SJCRH30 (cell line): Measurements from ENCODE around the gene DDX49. TPM values are rescaled to one million over a fixed set of nuclear protein-coding genes. Genes with fewer than 3 reads are reported as not detected.
"Not testable (repeated sequence)": the region's sequence is repeated elsewhere in the genome, so short reads cannot be mapped to it uniquely, and the experiment has no call there.

Experiments
- DNase-seq, 2 experiments: peaks; one replicate each; pipeline ENCODE4 v3.0.0-alpha.2; 2015 to 2020
- H3K27ac ChIP-seq: fragments of 250-450 bp; sonication (Bioruptor Pico); 2 replicates; pipeline ENCODE4 v1.5.1; 2020; ENCODE audit warnings: mild to moderate bottlenecking, moderate library complexity
- H3K27me3 ChIP-seq: fragments of 250-450 bp; sonication (Bioruptor Pico); 2 replicates; pipeline ENCODE4 v1.5.1; 2020; ENCODE audit warnings: mild to moderate bottlenecking, moderate library complexity
- H3K36me3 ChIP-seq: fragments of 250-450 bp; sonication (Bioruptor Pico); 2 replicates; pipeline ENCODE4 v1.5.1; 2020; ENCODE audit warnings: mild to moderate bottlenecking, moderate library complexity
- H3K4me1 ChIP-seq: fragments of 250-450 bp; sonication (Bioruptor Pico); 2 replicates; pipeline ENCODE4 v1.5.1; 2020; ENCODE audit warnings: mild to moderate bottlenecking, moderate library complexity
- H3K4me3 ChIP-seq: fragments of 250-450 bp; sonication (Bioruptor Pico); 2 replicates; pipeline ENCODE4 v1.5.1; 2020; ENCODE audit warnings: mild to moderate bottlenecking, moderate library complexity
- H3K9me3 ChIP-seq: fragments of 250-450 bp; sonication (Bioruptor Pico); replicated peaks from 2 replicates; pipeline ENCODE4 v1.5.1; 2020; ENCODE audit warnings: mild to moderate bottlenecking, moderate library complexity
- total RNA-seq: library from RNA; depleted of rRNA; stranded (reverse); fragments of >200 nt; shearing (Covaris generic); gene quantifications from 2 replicates; pipeline ENCODE4 v1.2.3, GENCODE V29; 2014

The DDX49 gene
- total RNA-seq, 1 experiment from 2014 or later, result 41.8 TPM

- Histone ChIP-seq H3K4me1 (peaks cover 2% of the 10 kb centered on the region; the same call in 1 of the 2 replicates), H3K27me3 (no peaks in the 10 kb centered on the region), H3K9me3 (no peaks in the 10 kb centered on the region), H3K27ac (peak overlapping the region; percentile 44), H3K36me3 (peaks cover 11% of the 10 kb centered on the region; the same call in 1 of the 2 replicates), H3K4me3 (peak overlapping the region; percentile 78)
- DNase-seq, result peak; percentile 88 to 91
Observed at GRCh38 chr19:18939922-18940768, 20.6 kb downstream of the DDX49 start.

GRCh38 chr19:18940769-18941627 is 21.5 kb downstream of the DDX49 start, which contains the start of gene HOMER3:
HOMER3 (minus strand) TSS chr19:18941217; CDS start chr19:18938982, 2,235 bp downstream.
- H3K9me3 ChIP-seq, result no peaks in the 10 kb centered on the region
- H3K27ac ChIP-seq, result peak within 1 kb of the TSS; percentile 44
- peaks cover 3% of the 10 kb centered on the region; the same call in 1 of the 2 replicates for H3K36me3 ChIP-seq
- peak within 1 kb of the TSS; percentile 78 for H3K4me3 ChIP-seq
- peaks cover 2% of the 10 kb centered on the region; the same call in 1 of the 2 replicates for H3K4me1 ChIP-seq
- DNase-seq, result peak; percentile 73 to 81
- H3K27me3 ChIP-seq, result no peaks in the 10 kb centered on the region

DNA sequence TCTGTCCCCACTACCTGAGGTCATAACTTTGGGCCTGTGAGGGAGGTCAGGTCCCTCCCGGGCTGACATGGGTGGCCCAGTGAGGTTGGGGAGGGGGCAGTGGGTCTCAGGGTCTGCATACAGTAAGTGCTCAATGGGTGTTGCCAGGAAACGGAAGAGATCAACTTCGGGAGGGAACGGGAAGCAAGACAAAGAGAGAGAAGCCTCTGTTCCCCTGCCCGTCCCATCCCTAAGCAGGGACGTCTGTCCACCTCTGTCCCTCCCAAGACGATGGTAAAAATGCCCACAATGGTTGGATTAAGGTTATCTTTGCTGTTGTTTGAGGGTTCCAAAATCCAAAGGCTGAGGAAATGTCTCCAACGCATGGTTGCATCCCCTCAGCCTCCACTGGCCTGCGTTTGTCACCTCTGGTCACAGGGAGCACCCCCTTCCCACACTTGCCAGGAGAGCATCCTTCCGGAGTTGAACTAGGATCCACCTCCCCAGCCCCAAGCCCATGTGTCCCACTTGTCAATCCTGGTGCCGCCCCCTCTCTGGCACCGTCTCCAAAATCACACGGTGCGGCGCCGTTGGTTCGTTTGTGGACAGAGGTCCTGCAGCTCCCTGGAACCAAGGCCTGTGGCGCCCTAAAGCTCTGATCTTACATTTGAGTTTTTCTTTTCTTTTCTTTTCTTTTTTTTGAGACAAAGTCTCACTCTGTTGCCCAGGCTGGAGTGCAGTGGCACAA is 22.3 kb downstream of the DDX49 start:
- no peak overlapping the region for H3K27ac ChIP-seq
- no peaks in the 10 kb centered on the region for H3K9me3 ChIP-seq
- H3K36me3 ChIP-seq, result peaks cover 3% of the 10 kb centered on the region; the same call in 1 of the 2 replicates
- peaks cover 2% of the 10 kb centered on the region; the same call in 1 of the 2 replicates for H3K4me1 ChIP-seq
- H3K4me3 ChIP-seq, result 0 out of 2 replicates have a peak overlapping the region, but pooled peaks have one; percentile 17
- no peaks in the 10 kb centered on the region for H3K27me3 ChIP-seq
- DNase-seq, result no peak

- Histone ChIP-seq H3K4me3 (no peak overlapping the region), H3K27ac (no peak overlapping the region), H3K27me3 (no peaks in the 10 kb centered on the region), H3K4me1 (peaks cover 2% of the 10 kb centered on the region; the same call in 1 of the 2 replicates), H3K9me3 (no peaks in the 10 kb centered on the region), H3K36me3 (peaks cover 3% of the 10 kb centered on the region; the same call in 1 of the 2 replicates)
- no peak for DNase-seq
Observed at GRCh38 chr19:18942692-18943091, 23.2 kb downstream of the DDX49 start.

GRCh38 chr19:18943465-18943864 is 23.9 kb downstream of the DDX49 start:
- no peak for DNase-seq
- Histone ChIP-seq H3K36me3 (no peaks in the 10 kb centered on the region), H3K4me3 (no peak overlapping the region), H3K27ac (no peak overlapping the region), H3K9me3 (no peaks in the 10 kb centered on the region), H3K27me3 (no peaks in the 10 kb centered on the region), H3K4me1 (peaks cover 2% of the 10 kb centered on the region; the same call in 1 of the 2 replicates)

DNA sequence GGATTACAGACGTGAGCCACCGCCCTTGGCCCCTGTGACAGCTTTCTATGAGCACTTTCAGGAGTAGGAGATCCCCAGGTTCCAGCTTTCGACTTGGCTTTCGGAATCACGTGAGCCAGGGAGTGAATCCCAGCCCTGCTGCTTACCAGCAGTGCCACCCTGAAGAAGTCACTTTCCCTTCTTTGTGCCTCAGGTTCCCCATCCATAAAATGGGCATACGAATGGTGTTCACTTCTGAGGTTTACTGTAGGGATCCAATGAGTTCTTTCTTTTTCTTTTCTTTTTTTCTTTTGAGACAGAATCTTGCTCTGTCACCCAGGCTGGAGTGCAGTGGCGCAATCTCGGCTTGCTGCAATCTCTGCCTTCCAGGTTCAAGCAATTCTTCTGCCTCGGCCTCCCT is 25.8 kb downstream of the DDX49 start:
- no peak for DNase-seq
- Histone ChIP-seq H3K27me3 (no peaks in the 10 kb centered on the region), H3K4me3 (no peak overlapping the region), H3K9me3 (no peaks in the 10 kb centered on the region), H3K36me3 (no peaks in the 10 kb centered on the region), H3K27ac (no peak overlapping the region), H3K4me1 (peaks cover 2% of the 10 kb centered on the region; the same call in 1 of the 2 replicates)

DNA sequence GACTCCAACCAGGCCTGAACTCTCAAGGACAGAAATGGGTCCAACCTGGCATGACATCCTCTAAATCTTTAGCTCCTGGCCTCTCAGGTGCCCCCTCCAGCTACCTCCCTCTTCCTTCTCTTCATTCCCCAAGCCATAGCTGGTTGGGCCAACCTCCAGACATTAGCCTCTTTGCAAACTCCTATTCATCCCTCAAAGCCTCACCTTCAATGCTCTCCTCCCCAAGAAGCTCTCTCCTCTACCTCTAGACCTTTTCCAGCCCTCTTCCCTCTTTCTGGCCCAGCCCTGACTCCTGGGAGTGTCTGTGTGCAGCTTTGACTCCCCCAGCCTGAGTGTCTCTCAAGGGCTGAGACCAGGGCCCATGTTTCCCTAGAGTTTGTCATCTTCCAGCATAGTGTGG is 26.8 kb downstream of the DDX49 start:
- H3K4me1 ChIP-seq, result peaks cover 2% of the 10 kb centered on the region; the same call in 1 of the 2 replicates

GRCh38 chr19:18946918-18947317 is 27.4 kb downstream of the DDX49 start:
- H3K4me1 ChIP-seq, result no peaks in the 10 kb centered on the region
- no peaks in the 10 kb centered on the region for H3K9me3 ChIP-seq
- no peaks in the 10 kb centered on the region for H3K27me3 ChIP-seq
- no peak for DNase-seq
- no peaks in the 10 kb centered on the region for H3K36me3 ChIP-seq
- no peak overlapping the region for H3K27ac ChIP-seq
- H3K4me3 ChIP-seq, result no peak overlapping the region

More for the DNA sequence above, 26.8 kb downstream of the DDX49 start:
- Histone ChIP-seq H3K27ac (no peak overlapping the region), H3K27me3 (no peaks in the 10 kb centered on the region), H3K36me3 (no peaks in the 10 kb centered on the region), H3K9me3 (no peaks in the 10 kb centered on the region), H3K4me3 (no peak overlapping the region)
- no peak for DNase-seq

- no peak overlapping the region for H3K4me3 ChIP-seq
- H3K36me3 ChIP-seq, result no peaks in the 10 kb centered on the region
- no peak for DNase-seq
- no peaks in the 10 kb centered on the region for H3K9me3 ChIP-seq
- H3K27ac ChIP-seq, result no peak overlapping the region
- no peaks in the 10 kb centered on the region for H3K27me3 ChIP-seq
- no peaks in the 10 kb centered on the region for H3K4me1 ChIP-seq
Observed at GRCh38 chr19:18948075-18948975, 28.8 kb downstream of the DDX49 start.

DNA sequence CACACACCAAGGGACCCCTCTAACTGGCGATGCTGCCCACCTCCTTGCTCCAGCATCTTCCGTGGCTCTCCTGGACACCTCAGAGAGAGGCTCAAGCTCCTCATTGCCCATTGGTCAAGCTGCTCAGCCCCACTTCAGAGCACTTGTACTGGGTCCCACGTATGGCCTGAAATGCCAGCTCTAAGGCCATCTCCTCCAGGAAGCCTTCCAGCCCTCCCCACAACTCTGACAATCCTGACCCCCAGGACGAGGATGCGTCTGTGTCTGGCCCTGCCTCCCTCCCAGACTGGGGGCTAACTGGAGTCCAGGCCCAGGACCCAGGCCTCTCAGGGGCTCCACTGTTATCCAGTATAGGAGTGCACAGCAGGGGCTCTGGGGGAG is 29.5 kb downstream of the DDX49 start:
- Histone ChIP-seq H3K27ac (no peak overlapping the region), H3K9me3 (no peaks in the 10 kb centered on the region), H3K4me3 (no peak overlapping the region), H3K4me1 (no peaks in the 10 kb centered on the region), H3K27me3 (no peaks in the 10 kb centered on the region), H3K36me3 (no peaks in the 10 kb centered on the region)
- no peak for DNase-seq

GRCh38 chr19:18949858-18950257 is 30.3 kb downstream of the DDX49 start:
- no peaks in the 10 kb centered on the region for H3K27me3 ChIP-seq

GRCh38 chr19:18951721-18952281 is 32.3 kb downstream of the DDX49 start:
- Histone ChIP-seq H3K36me3 (no peaks in the 10 kb centered on the region), H3K27me3 (no peaks in the 10 kb centered on the region), H3K27ac (no peak overlapping the region), H3K9me3 (no peaks in the 10 kb centered on the region), H3K4me3 (no peak overlapping the region), H3K4me1 (no peaks in the 10 kb centered on the region)
- DNase-seq, result no peak

More at GRCh38 chr19:18949858-18950257, 30.3 kb downstream of the DDX49 start:
- Histone ChIP-seq H3K9me3 (no peaks in the 10 kb centered on the region), H3K36me3 (no peaks in the 10 kb centered on the region), H3K4me3 (no peak overlapping the region), H3K4me1 (no peaks in the 10 kb centered on the region), H3K27ac (no peak overlapping the region)
- DNase-seq, result no peak

- H3K27me3 ChIP-seq, H3K4me1 ChIP-seq, H3K4me3 ChIP-seq, H3K9me3 ChIP-seq, H3K36me3 ChIP-seq, H3K27ac ChIP-seq: not testable (repeated sequence)
- peak in 1 of 2 experiments; percentile 22 for DNase-seq
Observed at GRCh38 chr19:18952364-18953003, 33.0 kb downstream of the DDX49 start.
